ENCODE results near the gene FBLN2. TPM values are rescaled to one million over a fixed set of nuclear protein-coding genes. Genes with fewer than 3 reads are reported as not detected.

Gene FBLN2
- total RNA-seq, 4 donors from 2014 or later: 85.9 to 187 (median 117) TPM

DNA sequence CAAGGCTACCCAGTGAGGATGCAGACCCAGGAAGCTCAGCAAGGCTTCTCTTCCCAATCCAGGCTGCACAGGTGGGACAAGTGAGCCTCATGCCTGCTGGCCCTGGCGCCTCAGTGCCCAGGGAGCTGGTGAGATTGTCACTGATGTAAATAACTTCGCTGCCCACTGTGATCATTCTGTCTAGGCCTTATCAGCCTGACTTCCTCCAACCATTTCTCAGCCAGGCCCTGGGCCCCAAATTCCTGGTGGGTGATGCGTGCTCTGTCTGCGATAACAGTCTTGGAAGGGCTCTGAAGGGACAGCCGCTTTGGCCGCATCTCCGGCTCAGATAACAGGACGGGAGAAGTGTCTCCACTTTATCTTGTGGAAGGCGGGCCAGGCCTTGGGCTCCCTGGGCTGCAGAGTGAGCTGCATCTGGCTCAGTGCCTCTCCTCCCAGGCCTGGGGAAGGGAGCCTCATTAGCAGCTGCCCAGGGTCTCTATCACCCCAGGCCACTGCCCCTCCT is 2.2 kb upstream of the FBLN2 start:
- H3K9me3 ChIP-seq: no peaks in the 10 kb centered on the region
- peaks cover 0 to 50% (median 11%) of the 10 kb centered on the region in 3 donors for H3K4me1 ChIP-seq
- no peak overlapping the region for H3K4me3 ChIP-seq
- 80 to 100% methylated on average over 1 to 2 of the region's 9 CpGs for WGBS, 2 donors (ENCODE audit: low coverage in 1 of 2)
- no peaks in the 10 kb centered on the region for H3K36me3 ChIP-seq
- H3K27me3 ChIP-seq: peaks cover 51% of the 10 kb centered on the region
- no peak for TF ChIP-seq POLR2AphosphoS5 (IDR thresholded peaks at IDR 0.05)
- no peak for TF ChIP-seq POLR2A (IDR thresholded peaks at IDR 0.05)
- TF ChIP-seq, protein P1, sequence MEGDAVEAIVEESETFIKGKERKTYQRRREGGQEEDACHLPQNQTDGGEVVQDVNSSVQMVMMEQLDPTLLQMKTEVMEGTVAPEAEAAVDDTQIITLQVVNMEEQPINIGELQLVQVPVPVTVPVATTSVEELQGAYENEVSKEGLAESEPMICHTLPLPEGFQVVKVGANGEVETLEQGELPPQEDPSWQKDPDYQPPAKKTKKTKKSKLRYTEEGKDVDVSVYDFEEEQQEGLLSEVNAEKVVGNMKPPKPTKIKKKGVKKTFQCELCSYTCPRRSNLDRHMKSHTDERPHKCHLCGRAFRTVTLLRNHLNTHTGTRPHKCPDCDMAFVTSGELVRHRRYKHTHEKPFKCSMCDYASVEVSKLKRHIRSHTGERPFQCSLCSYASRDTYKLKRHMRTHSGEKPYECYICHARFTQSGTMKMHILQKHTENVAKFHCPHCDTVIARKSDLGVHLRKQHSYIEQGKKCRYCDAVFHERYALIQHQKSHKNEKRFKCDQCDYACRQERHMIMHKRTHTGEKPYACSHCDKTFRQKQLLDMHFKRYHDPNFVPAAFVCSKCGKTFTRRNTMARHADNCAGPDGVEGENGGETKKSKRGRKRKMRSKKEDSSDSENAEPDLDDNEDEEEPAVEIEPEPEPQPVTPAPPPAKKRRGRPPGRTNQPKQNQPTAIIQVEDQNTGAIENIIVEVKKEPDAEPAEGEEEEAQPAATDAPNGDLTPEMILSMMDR (IDR thresholded peaks at IDR 0.05): no peak
- no peak for TF ChIP-seq EP300 (IDR thresholded peaks at IDR 0.05)
- peak overlapping the region in 3 of 4 donors; percentile 36 to 80 (median 76) for H3K27ac ChIP-seq
- peak; percentile 23 for ATAC-seq

DNA sequence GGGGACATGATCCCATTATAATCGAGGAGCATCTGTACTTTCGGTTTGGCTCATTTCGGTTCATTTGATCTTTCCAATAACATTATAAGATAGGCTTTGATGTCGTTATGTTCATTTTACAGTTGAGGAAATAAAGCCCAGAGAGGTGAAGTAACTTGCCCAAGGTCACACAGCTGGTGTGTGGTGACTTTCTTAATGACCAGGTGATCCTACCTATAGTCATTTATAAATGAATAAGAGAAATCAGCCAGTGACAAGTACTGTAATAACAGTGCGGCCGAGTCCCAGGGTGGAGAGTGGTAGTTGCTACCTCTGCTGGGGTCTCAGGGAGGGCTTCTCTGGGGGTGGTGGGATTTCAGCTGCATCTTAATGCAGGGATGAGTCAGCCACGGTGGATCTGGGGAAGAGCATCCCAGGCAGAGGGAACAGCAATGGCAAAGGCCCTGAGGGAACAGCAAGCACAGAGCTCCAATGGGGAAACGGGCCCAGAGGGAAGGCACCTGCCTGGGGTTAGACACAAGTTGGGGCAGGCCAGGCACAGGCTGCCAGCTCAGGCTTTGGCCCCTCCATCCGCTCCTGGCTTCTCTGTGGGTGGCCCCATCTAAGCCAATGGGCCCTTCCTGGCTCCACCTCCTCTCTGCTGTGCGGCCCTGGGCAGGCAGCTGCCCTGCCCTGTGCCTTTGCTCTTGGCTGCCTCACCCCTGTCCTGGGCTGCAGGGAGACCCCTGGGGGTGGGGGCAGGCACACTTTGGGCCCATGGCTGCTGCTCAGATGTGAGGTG is 1.1 kb upstream of the FBLN2 start:
- peak overlapping the region in 3 of 4 donors; percentile 76 to 80 (median 79) for H3K27ac ChIP-seq
- TF ChIP-seq POLR2AphosphoS5 (IDR thresholded peaks at IDR 0.05): no peak
- no peak for TF ChIP-seq POLR2A (IDR thresholded peaks at IDR 0.05)
- TF ChIP-seq, protein P1 (IDR thresholded peaks at IDR 0.05): no peak
- no peak for TF ChIP-seq EP300 (IDR thresholded peaks at IDR 0.05)
- no peak for ATAC-seq
- no peaks in the 10 kb centered on the region for H3K9me3 ChIP-seq
- peaks cover 61% of the 10 kb centered on the region for H3K27me3 ChIP-seq
- no peaks in the 10 kb centered on the region for H3K36me3 ChIP-seq
- H3K4me3 ChIP-seq: no peak overlapping the region
- H3K4me1 ChIP-seq: peaks cover 0 to 60% (median 16%) of the 10 kb centered on the region in 3 donors
- WGBS, 2 donors (ENCODE audit: low coverage in 1 of 2): 68 to 91% methylated on average over 4 to 5 of the region's 10 CpGs

DNA sequence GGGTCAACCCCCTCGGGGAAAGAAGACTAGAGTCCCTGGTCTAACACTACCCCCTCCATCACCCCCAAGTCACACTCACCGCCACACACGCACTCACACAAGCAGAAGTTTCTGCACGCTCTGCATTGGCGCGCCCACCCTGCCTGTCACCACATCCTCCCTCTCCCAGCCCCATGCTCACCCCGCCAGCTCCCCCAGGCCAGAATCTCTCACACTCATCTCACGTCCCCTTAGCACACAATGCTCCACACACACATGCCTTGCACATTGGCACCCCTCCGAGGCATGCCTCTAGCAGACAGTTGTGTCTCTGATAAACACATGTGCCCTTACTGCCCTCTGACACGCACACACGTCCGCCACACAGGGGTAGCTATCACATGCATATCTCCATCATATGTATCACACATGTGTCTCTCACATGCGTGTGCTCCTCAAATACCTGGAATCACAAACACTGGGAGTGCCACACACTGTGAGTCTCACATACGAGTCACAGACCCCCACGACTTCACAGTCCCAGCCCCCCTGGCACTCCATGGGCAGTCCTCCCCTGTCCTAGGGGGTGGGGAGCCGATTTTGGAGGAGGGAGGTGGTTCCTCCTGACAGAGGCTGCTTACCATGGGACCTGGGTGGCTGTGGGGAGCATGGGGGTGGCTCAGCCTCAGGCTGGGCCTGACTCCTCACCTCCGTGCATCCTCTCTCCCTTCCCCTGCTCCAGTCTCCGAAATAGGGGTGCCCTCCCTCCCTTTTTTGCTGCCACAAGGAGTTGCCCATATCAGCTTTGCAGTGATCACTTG is 898 bp downstream of the FBLN2 start:
- 59 to 66% methylated on average over 8 to 11 of the region's 18 CpGs for WGBS, 2 donors (ENCODE audit: low coverage in 1 of 2)
- Histone ChIP-seq H3K4me3 (peak overlapping the region; percentile 37 to 60), H3K27me3 (peaks cover 60% of the 10 kb centered on the region), H3K4me1 (peaks cover 0 to 75% (median 20%) of the 10 kb centered on the region in 3 donors), H3K9me3 (no peaks in the 10 kb centered on the region), H3K27ac (peak overlapping the region in 3 of 4 donors; percentile 76 to 80 (median 79)), H3K36me3 (no peaks in the 10 kb centered on the region)
- TF ChIP-seq EP300 (IDR thresholded peaks at IDR 0.05): no peak
- TF ChIP-seq, protein P1 (IDR thresholded peaks at IDR 0.05): no peak
- no peak for TF ChIP-seq POLR2AphosphoS5 (IDR thresholded peaks at IDR 0.05)
- no peak for TF ChIP-seq POLR2A (IDR thresholded peaks at IDR 0.05)
- ATAC-seq: no peak

DNA sequence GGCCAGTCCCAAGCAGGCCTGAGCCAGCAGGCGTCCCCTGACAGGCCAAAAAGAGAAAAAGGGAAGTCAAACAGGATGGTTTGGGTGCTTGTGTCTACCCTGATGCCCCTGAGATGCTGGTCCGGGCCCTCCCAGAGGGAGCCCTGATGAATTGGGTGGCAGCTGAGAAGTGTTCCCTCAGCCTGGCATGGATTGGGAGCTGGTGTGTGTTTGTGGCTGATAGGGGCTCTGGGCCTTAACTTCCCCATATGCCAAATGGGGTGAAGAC is 1.4 kb downstream of the FBLN2 start:
- peak overlapping the region; percentile 37 to 60 for H3K4me3 ChIP-seq
- TF ChIP-seq POLR2A (IDR thresholded peaks at IDR 0.05): no peak
- peaks cover 60% of the 10 kb centered on the region for H3K27me3 ChIP-seq
- ATAC-seq: no peak
- no CpG with 5 or more reads among the region's 2 CpGs for WGBS, 2 donors (ENCODE audit: low coverage in 1 of 2)
- no peaks in the 10 kb centered on the region for H3K9me3 ChIP-seq
- peaks cover 0 to 75% (median 20%) of the 10 kb centered on the region in 3 donors for H3K4me1 ChIP-seq
- H3K27ac ChIP-seq: peak overlapping the region in 3 of 4 donors; percentile 76 to 80 (median 79)
- no peaks in the 10 kb centered on the region for H3K36me3 ChIP-seq

DNA sequence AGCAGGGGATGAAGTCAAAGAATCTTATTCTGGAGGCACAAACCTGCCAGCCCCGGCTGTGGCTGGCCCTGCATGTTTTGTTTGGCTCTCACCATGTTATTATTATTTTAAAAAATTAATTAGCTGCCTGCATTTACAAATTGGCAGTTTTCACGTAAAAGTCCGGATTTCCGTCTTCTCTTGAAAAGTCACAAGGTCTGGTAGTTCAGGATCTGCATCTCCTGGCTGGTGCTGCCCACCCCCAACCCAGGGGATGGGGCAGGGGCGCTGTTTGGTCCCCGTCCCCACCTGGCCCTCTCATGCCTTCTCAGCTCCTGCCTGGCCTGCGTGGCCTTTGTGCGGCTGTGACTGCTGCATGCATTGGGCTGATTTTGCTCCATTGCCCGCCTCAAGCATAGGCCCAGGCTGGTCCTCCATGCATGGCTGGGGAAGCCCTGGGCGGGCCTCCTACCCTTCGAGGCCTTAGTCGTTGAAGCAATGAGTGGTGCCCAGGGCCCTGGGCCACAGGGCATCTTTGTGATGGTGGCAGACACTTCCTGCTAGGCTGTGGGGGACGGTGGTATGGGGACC is 2.0 kb downstream of the FBLN2 start:
- Histone ChIP-seq H3K27me3 (peaks cover 60% of the 10 kb centered on the region), H3K4me3 (peak overlapping the region in 1 of 2 donors; percentile 60), H3K27ac (peak overlapping the region in 3 of 4 donors; percentile 76 to 80 (median 79)), H3K9me3 (no peaks in the 10 kb centered on the region), H3K4me1 (peaks cover 0 to 76% (median 20%) of the 10 kb centered on the region in 3 donors), H3K36me3 (no peaks in the 10 kb centered on the region)
- ATAC-seq: no peak
- WGBS, 2 donors (ENCODE audit: low coverage in 1 of 2): 62 to 80% methylated on average over 1 to 6 of the region's 13 CpGs
- TF ChIP-seq, protein P1 (IDR thresholded peaks at IDR 0.05): no peak
- TF ChIP-seq POLR2A (IDR thresholded peaks at IDR 0.05): no peak
- TF ChIP-seq POLR2AphosphoS5 (IDR thresholded peaks at IDR 0.05): no peak
- no peak for TF ChIP-seq EP300 (IDR thresholded peaks at IDR 0.05)

All from gastroesophageal sphincter (tissue), 4 donors.